Measurements from ENCODE around the gene CXCL6. TPM values are rescaled to one million over a fixed set of nuclear protein-coding genes. Genes with fewer than 3 reads are reported as not detected.

The CXCL6 gene
- polyA plus RNA-seq, 1 of the 3 experiments (the other 2 are of a cell fraction), result 0.02 TPM

DNA sequence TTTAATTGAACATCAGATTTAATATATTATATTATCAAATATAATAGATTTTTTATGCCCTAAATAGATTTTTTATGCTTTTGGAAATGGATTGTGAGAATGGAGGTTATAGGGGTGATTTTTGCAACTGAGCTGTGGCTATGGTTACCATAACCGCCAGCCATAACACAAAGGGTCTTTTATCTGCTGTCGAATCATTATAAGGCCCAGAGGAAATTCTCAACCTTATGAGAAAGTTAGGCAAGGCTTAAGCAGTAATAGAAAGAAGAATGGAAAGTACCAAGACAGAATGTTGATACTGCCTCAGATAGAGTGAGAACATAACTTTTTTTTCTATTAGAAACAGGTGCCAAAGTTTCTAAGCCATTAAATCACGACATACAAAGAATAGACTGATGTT lies 26.3 kb upstream of the CXCL6 start:
- no peak for TF ChIP-seq CHD2 (IDR thresholded peaks at IDR 0.05; ENCODE audit: low read length, partially characterized antibody)
- TF ChIP-seq, protein P1, sequence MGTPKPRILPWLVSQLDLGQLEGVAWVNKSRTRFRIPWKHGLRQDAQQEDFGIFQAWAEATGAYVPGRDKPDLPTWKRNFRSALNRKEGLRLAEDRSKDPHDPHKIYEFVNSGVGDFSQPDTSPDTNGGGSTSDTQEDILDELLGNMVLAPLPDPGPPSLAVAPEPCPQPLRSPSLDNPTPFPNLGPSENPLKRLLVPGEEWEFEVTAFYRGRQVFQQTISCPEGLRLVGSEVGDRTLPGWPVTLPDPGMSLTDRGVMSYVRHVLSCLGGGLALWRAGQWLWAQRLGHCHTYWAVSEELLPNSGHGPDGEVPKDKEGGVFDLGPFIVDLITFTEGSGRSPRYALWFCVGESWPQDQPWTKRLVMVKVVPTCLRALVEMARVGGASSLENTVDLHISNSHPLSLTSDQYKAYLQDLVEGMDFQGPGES (IDR thresholded peaks at IDR 0.05; ENCODE audit: low read depth, low read length), result no peak
- no peak for TF ChIP-seq EZH2phosphoT487 (IDR thresholded peaks at IDR 0.05; ENCODE audit: borderline replicate concordance, low read depth)
- no peak for TF ChIP-seq SIN3A (IDR thresholded peaks at IDR 0.05; ENCODE audit: borderline replicate concordance, low read depth, low read length)
- no peak for TF ChIP-seq USF1 (IDR thresholded peaks at IDR 0.05; ENCODE audit: borderline replicate concordance, low read depth)
- no peak for TF ChIP-seq NFIC (IDR thresholded peaks at IDR 0.05; ENCODE audit: borderline replicate concordance)
- no peak for TF ChIP-seq FOXJ3 (CRISPR knock-in tag; IDR thresholded peaks at IDR 0.05)
- TF ChIP-seq GATA2 (CRISPR knock-in tag; IDR thresholded peaks at IDR 0.05), result no peak
- no peak for TF ChIP-seq RXRA (IDR thresholded peaks at IDR 0.05; ENCODE audit: borderline replicate concordance, low read depth)
- TF ChIP-seq JUND (IDR thresholded peaks at IDR 0.05), result no peak
- TF ChIP-seq SMC3 (IDR thresholded peaks at IDR 0.05; ENCODE audit: low read depth, low read length), result no peak
- TF ChIP-seq TEAD4 (IDR thresholded peaks at IDR 0.05; ENCODE audit: borderline replicate concordance, insufficient read depth), result no peak
- no peak for TF ChIP-seq MXI1 (IDR thresholded peaks at IDR 0.05; ENCODE audit: low read depth, low read length)
- TF ChIP-seq NRF1 (IDR thresholded peaks at IDR 0.05; ENCODE audit: low read depth, low read length), result no peak
- TF ChIP-seq POLR2AphosphoS5 (IDR thresholded peaks at IDR 0.05; ENCODE audit: low read depth, low read length), result no peak
- no peak for TF ChIP-seq TCF12 (IDR thresholded peaks at IDR 0.05)
- TF ChIP-seq PBX3 (IDR thresholded peaks at IDR 0.05), result no peak
- no peak for TF ChIP-seq FOXM1 (IDR thresholded peaks at IDR 0.05; ENCODE audit: low read depth)
- Histone ChIP-seq H3K9me3 (no peaks in the 10 kb centered on the region), H3K9me2 (no peaks in the 10 kb centered on the region), H3K27ac (ENCODE audit: low read depth in 2 of 2, low read length in 1 of 2) (no peak overlapping the region), H3K4me1 (ENCODE audit: control insufficient read depth in 1 of 2, insufficient read depth in 2 of 2, low read depth in 1 of 2, low read length in 1 of 2) (no peaks in the 10 kb centered on the region), H3K9ac (no peak overlapping the region), H3K79me2 (ENCODE audit: insufficient read depth) (no peaks in the 10 kb centered on the region), H3K4me2 (no peak overlapping the region), H2AFZ (ENCODE audit: low read depth) (no peak overlapping the region), H3K27me3 (ENCODE audit: insufficient read depth) (no peaks in the 10 kb centered on the region; the same call in 1 of the 2 replicates), H4K20me1 (ENCODE audit: insufficient read depth) (no peaks in the 10 kb centered on the region), H3K4me3 (ENCODE audit: low read depth in 2 of 2, low read length in 1 of 2) (no peak overlapping the region), H3F3A (replicated peaks; ENCODE audit: insufficient read depth) (no peaks in the 10 kb centered on the region), H3K36me3 (replicated peaks in 1 of 2; ENCODE audit: control insufficient read depth in 1 of 2, insufficient read depth in 2 of 2, low read length in 1 of 2) (no peaks in the 10 kb centered on the region)
- POLR2A ChIA-PET, result no interaction called here
- no peak for DNase-seq
- CTCF ChIA-PET, result no interaction called here
- 6% methylated on average over 3 of the region's 3 CpGs for WGBS (ENCODE audit: low lambda C conversion rate)

- CTCF ChIA-PET, result no interaction called here
- Histone ChIP-seq H3K79me2 (ENCODE audit: insufficient read depth) (no peaks in the 10 kb centered on the region), H3K27me3 (ENCODE audit: insufficient read depth) (no peaks in the 10 kb centered on the region), H3K9ac (no peak overlapping the region), H3K9me3 (no peaks in the 10 kb centered on the region), H4K20me1 (ENCODE audit: insufficient read depth) (no peaks in the 10 kb centered on the region), H3K4me2 (no peak overlapping the region), H3K4me1 (ENCODE audit: control insufficient read depth in 1 of 2, insufficient read depth in 2 of 2, low read depth in 1 of 2, low read length in 1 of 2) (no peaks in the 10 kb centered on the region), H2AFZ (ENCODE audit: low read depth) (no peak overlapping the region), H3K36me3 (replicated peaks in 1 of 2; ENCODE audit: control insufficient read depth in 1 of 2, insufficient read depth in 2 of 2, low read length in 1 of 2) (no peaks in the 10 kb centered on the region), H3K9me2 (no peaks in the 10 kb centered on the region), H3F3A (replicated peaks; ENCODE audit: insufficient read depth) (no peaks in the 10 kb centered on the region), H3K27ac (ENCODE audit: low read depth in 2 of 2, low read length in 1 of 2) (no peak overlapping the region), H3K4me3 (ENCODE audit: low read depth in 2 of 2, low read length in 1 of 2) (no peak overlapping the region)
- no peak for DNase-seq
- POLR2A ChIA-PET, result no interaction called here
- WGBS (ENCODE audit: low lambda C conversion rate), result 0% methylated on average over 1 of the region's 1 CpG
- TF ChIP-seq, protein P2, sequence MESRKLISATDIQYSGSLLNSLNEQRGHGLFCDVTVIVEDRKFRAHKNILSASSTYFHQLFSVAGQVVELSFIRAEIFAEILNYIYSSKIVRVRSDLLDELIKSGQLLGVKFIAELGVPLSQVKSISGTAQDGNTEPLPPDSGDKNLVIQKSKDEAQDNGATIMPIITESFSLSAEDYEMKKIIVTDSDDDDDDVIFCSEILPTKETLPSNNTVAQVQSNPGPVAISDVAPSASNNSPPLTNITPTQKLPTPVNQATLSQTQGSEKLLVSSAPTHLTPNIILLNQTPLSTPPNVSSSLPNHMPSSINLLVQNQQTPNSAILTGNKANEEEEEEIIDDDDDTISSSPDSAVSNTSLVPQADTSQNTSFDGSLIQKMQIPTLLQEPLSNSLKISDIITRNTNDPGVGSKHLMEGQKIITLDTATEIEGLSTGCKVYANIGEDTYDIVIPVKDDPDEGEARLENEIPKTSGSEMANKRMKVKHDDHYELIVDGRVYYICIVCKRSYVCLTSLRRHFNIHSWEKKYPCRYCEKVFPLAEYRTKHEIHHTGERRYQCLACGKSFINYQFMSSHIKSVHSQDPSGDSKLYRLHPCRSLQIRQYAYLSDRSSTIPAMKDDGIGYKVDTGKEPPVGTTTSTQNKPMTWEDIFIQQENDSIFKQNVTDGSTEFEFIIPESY (IDR thresholded peaks at IDR 0.05; ENCODE audit: borderline replicate concordance, low read depth), result no peak
- TF ChIP-seq MEF2A (IDR thresholded peaks at IDR 0.05; ENCODE audit: borderline replicate concordance, low read depth), result no peak
- TF ChIP-seq RFX5 (IDR thresholded peaks at IDR 0.05; ENCODE audit: low read length), result no peak
- no peak for TF ChIP-seq PBX3 (IDR thresholded peaks at IDR 0.05)
- TF ChIP-seq SIN3A (IDR thresholded peaks at IDR 0.05; ENCODE audit: borderline replicate concordance, low read depth, low read length), result no peak
- no peak for TF ChIP-seq GABPA (IDR thresholded peaks at IDR 0.05; ENCODE audit: low read depth)
- TF ChIP-seq FOXM1 (IDR thresholded peaks at IDR 0.05; ENCODE audit: low read depth), result no peak
These were observed 24.6 kb upstream of the CXCL6 start for GRCh38 chr4:73811841-73812240.
